Small intestine (tissue), 7 donors: Measurements from ENCODE around the gene KCNJ6. TPM values are rescaled to one million over a fixed set of nuclear protein-coding genes. Genes with fewer than 3 reads are reported as not detected.

Experiments
- DNase-seq, 2 donors: peaks; one replicate each; pipeline versions ENCODE4 v3.0.0 to v3.0.0-alpha.2; 2013
- FAIRE-seq: peaks from 2 replicates; lab custom pipeline; 2012; peaks lifted over from hg19 to GRCh38; lab: Jason Lieb, UNC
- H3K27ac ChIP-seq, 3 donors: one replicate each; pipeline ENCODE4 v1.5.1; 2013; ENCODE audit warnings: low read length in 2 of 3, mild to moderate bottlenecking in 2 of 3, control low read depth in 1 of 3, inconsistent platforms in 1 of 3, low read depth in 1 of 3, moderate library complexity in 1 of 3
- H3K27me3 ChIP-seq, 3 donors: one replicate each; pipeline ENCODE4 v1.6.1; 2013; ENCODE audit warnings: low read length in 3 of 3, inconsistent platforms in 1 of 3; ENCODE audit not compliant: control insufficient read depth in 3 of 3, insufficient read depth in 3 of 3
- H3K36me3 ChIP-seq, 3 donors: one replicate each; pipeline ENCODE4 v1.6.1; 2013; ENCODE audit warnings: low read length in 3 of 3, inconsistent platforms in 1 of 3, low read depth in 1 of 3, mild to moderate bottlenecking in 1 of 3, moderate library complexity in 1 of 3; ENCODE audit not compliant: control insufficient read depth in 3 of 3, insufficient read depth in 2 of 3
- H3K4me1 ChIP-seq, 3 donors: one replicate each; pipeline ENCODE4 v1.6.1; 2013; ENCODE audit warnings: low read length in 2 of 3, inconsistent platforms in 1 of 3, low read depth in 1 of 3, mild to moderate bottlenecking in 1 of 3, moderate library complexity in 1 of 3; ENCODE audit not compliant: control insufficient read depth in 3 of 3, insufficient read depth in 2 of 3
- H3K4me3 ChIP-seq, 3 donors: one replicate each; pipeline ENCODE4 v1.5.1; 2013; ENCODE audit warnings: low read length in 3 of 3, control low read depth in 1 of 3, inconsistent platforms in 1 of 3, low read depth in 1 of 3, mild to moderate bottlenecking in 1 of 3, moderate library complexity in 1 of 3
- H3K9me3 ChIP-seq, 2 donors: one replicate each; pipeline ENCODE4 v1.6.1; 2013; ENCODE audit warnings: low read depth in 1 of 2, low read length in 1 of 2; ENCODE audit not compliant: control insufficient read depth in 2 of 2, insufficient read depth in 1 of 2
- WGBS, 3 donors: extraction: QIAGEN DNeasy Blood & Tissue Kit; methylation state at CpG; one replicate each; pipeline ENCODE4 v1.1.7; 2013; 5-methylcytosine and 5-hydroxymethylcytosine counted together
- polyA plus RNA-seq, 4 donors: library from polyadenylated mRNA; stranded (reverse) in 3 of 4; unstranded in 1 of 4; fragments of 200-250 nt in 3 of 4; fragments of 120-200 nt in 1 of 4; gene quantifications; one replicate each; pipeline versions ENCODE4 v1.2.1 to v1.2.3, GENCODE V29; 2013
- donor health status: healthy with polysubstance abuse.
- donor health status: control.
- donor health status: control.
- donor health status: Bipolar disorder and iron deficiency.
- donor health status: healthy.

KCNJ6 gene
- polyA plus RNA-seq, 4 donors, result under 0.01 to 0.24 (median 0.03) TPM; not detected in 1

DNA sequence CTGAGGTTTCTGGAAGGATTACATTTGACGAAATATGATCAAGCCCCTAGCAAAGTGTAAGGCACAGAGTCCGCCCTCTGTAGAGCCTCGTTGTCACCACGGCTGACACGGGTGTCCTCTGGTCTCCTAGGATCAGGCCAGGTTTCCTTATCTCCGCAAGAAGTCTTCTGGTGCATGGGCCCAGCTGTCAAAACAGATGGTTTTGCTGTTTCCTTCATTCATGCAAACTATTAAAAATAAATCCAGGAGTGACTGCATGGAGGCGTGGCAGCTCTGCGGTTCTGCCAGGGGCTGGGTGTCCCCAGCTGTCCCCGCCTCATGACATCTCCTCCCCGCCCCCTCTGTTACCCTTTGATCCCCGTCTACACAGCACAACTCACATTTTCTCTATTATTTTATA is 340.7 kb downstream of the KCNJ6 start:
- H3K27ac ChIP-seq, result no peak overlapping the region
- peaks cover 0 to 10% of the 10 kb centered on the region in 2 donors for H3K9me3 ChIP-seq
- DNase-seq (no peak), FAIRE-seq (no peak)
- H3K4me1 ChIP-seq, result no peaks in the 10 kb centered on the region
- H3K4me3 ChIP-seq, result no peak overlapping the region
- no peaks in the 10 kb centered on the region for H3K27me3 ChIP-seq
- 68 to 80% (median 77%) methylated on average over 11 of the region's 11 CpGs for WGBS, 3 donors
- no peaks in the 10 kb centered on the region for H3K36me3 ChIP-seq

DNA sequence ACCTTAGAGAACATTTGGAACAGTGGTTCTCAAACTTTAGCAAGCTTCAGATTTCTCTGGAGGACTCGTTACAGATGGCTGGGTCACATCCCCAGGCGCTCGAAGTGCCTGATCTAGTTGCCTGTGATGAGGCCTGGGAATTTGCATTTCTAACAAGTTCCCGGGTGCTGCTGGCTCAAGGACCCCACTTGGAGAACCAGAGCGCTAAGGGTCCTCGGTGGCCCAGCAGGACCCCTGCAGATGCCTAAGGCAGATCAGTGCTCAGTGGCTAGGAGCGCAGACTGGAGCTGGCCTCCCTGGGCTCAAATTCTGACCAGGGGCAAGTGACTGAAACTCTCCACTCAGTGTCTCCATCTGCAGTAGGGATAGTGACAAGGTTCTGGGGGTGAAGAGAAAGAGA is 341.5 kb downstream of the KCNJ6 start:
- FAIRE-seq, result no peak
- no peaks in the 10 kb centered on the region for H3K27me3 ChIP-seq
- no peak for DNase-seq
- no peak overlapping the region for H3K27ac ChIP-seq
- 90 to 97% (median 94%) methylated on average over 7 of the region's 7 CpGs for WGBS, 3 donors
- no peaks in the 10 kb centered on the region for H3K36me3 ChIP-seq
- no peak overlapping the region for H3K4me3 ChIP-seq
- peaks cover 0 to 10% of the 10 kb centered on the region in 2 donors for H3K9me3 ChIP-seq
- no peaks in the 10 kb centered on the region for H3K4me1 ChIP-seq

DNA sequence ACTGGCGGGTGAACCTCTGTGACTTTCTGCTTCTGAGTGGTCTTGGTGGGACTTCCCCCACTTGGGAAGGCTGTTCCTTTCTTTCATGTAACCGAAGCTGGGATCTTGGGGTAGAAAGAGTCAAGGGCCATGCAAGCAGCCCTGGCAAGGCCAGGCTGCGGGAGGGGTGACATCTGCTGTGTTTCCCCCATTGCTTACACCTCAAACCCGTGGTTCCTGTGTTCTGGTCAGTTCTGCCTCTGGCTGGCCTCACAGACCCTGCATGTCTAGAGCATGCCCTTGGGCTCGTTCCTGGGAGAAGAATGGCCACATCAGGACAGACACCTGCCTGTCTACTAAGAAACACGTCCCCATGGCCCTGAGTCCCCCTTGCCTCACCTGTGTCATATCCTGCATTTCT is 341.9 kb downstream of the KCNJ6 start:
- no peaks in the 10 kb centered on the region for H3K4me1 ChIP-seq
- no peaks in the 10 kb centered on the region for H3K27me3 ChIP-seq
- H3K36me3 ChIP-seq, result no peaks in the 10 kb centered on the region
- DNase-seq (no peak), FAIRE-seq (no peak)
- WGBS, 3 donors, result 85 to 91% (median 89%) methylated on average over 6 of the region's 6 CpGs
- no peak overlapping the region for H3K27ac ChIP-seq
- peaks cover 0 to 10% of the 10 kb centered on the region in 2 donors for H3K9me3 ChIP-seq
- no peak overlapping the region for H3K4me3 ChIP-seq

DNA sequence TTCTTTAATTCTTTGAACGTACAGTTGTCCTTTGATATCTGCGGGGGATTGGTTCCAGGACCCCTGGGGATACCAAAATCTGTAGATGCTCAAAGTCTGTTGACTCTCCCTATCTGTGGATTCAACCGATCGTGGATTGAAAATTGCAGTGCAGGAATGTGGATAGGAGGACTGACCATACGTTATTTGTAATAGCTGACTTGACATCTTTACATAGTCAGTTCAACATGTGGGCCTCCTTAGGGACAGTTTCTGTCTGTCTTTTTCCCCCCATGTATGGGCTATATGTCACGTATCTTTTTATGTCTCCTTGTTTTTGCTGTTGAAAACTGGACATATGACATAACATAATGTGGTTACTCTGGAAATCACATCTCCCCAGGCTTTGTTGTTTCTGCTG is 344.8 kb downstream of the KCNJ6 start:
- Histone ChIP-seq H3K36me3 (no peaks in the 10 kb centered on the region), H3K4me3 (no peak overlapping the region), H3K4me1 (no peaks in the 10 kb centered on the region), H3K27me3 (no peaks in the 10 kb centered on the region), H3K9me3 (no peaks in the 10 kb centered on the region), H3K27ac (no peak overlapping the region)
- DNase-seq, result no peak
- WGBS, 3 donors, result 73 to 74% (median 74%) methylated on average over 6 of the region's 6 CpGs
- FAIRE-seq, result no peak

DNA sequence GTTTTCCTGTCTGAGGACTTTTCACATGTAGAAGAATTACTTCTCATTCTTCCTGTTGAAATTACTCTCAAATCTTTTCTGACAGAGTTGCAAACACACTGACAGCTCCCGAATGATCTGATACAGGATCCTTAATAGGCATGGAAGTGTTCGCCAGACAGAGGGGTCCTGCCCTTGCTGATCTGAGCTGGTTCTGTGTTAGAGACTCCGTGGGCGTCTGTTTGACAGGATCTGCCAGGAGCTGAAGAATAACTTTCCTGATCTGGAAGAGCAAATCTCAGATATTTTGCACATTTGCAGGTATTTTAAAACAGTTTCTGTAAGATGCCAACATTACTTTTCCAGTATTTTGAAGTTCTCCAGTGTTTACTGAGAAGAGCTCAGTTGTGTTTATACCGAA is 347.3 kb downstream of the KCNJ6 start:
- Histone ChIP-seq H3K27me3 (no peaks in the 10 kb centered on the region), H3K4me1 (peaks cover 0 to 9% (median 3%) of the 10 kb centered on the region in 3 donors), H3K4me3 (no peak overlapping the region), H3K36me3 (no peaks in the 10 kb centered on the region), H3K27ac (no peak overlapping the region), H3K9me3 (no peaks in the 10 kb centered on the region)
- FAIRE-seq (no peak), DNase-seq (no peak)
- WGBS, 3 donors, result 65 to 85% (median 74%) methylated on average over 5 of the region's 5 CpGs

DNA sequence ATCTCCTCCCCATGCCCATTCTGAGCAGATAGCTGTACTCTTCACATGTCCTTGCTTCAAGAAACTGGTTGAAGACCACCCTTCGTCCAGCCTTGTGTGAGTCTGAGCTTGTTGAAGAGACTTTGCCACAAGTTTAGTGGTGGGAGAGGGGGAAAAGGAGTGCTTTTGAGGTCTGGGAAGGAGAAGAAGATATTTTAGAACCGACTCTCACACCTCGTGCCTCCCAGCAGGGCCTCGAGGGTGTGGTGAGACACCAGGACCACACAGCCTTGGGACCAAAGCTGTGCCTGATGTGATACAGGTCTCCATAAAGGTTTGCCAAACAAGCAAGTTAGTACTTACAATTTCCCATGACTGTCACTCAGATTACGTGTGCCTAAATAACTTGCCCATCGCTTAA is 347.8 kb downstream of the KCNJ6 start:
- Histone ChIP-seq H3K27me3 (no peaks in the 10 kb centered on the region), H3K4me1 (peaks cover 0 to 9% (median 3%) of the 10 kb centered on the region in 3 donors), H3K27ac (no peak overlapping the region), H3K9me3 (no peaks in the 10 kb centered on the region), H3K4me3 (no peak overlapping the region), H3K36me3 (no peaks in the 10 kb centered on the region)
- no peak for DNase-seq
- 74 to 85% (median 80%) methylated on average over 6 of the region's 6 CpGs for WGBS, 3 donors
- no peak for FAIRE-seq

DNA sequence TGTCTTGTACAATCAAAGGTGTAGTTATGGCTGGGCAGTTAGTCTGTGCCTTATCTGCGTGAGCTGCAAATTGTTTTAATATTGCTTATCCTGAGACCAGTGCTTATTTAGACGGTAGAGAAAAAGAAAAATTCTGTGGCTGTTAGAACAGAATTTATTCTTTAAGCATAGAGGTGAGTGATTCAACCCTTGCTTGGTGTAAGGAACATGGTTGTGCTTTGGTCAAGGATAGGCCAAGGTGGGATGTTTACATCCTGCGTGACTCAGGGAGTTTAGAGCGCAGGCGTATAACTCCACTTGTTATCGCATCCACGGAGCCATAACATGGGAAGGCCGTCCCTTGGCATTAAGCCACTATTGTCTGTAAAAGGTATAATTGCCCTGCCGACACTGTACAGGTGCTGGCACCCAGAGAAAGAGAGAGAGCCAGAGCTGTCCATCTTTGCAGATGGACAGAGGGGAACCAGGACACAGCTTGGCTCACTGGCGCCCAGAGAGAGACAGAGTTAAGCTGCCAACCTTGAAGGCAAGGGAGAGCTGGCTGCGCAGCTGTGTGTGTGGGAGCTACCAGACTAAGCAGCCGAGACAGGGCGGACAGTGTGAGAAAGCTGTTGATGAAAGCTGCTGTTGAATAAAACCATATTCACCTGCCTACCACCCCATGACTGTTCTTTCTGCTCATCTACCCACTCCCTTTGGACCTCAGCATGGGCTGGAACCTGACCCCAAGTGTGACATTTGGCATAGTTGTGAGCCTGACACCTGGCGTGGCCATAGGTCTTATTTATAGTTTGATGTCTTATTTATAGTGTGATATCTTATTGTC is 349.3 kb downstream of the KCNJ6 start:
- Histone ChIP-seq H3K36me3 (no peaks in the 10 kb centered on the region), H3K4me3 (no peak overlapping the region), H3K27me3 (no peaks in the 10 kb centered on the region), H3K9me3 (peaks cover 0 to 10% of the 10 kb centered on the region in 2 donors), H3K27ac (no peak overlapping the region), H3K4me1 (peaks cover 2 to 12% (median 7%) of the 10 kb centered on the region in 3 donors)
- WGBS, 3 donors, result 60 to 83% (median 69%) methylated on average over 14 of the region's 14 CpGs
- FAIRE-seq (no peak), DNase-seq (peak in 1 of 2 donors; percentile 24)

DNA sequence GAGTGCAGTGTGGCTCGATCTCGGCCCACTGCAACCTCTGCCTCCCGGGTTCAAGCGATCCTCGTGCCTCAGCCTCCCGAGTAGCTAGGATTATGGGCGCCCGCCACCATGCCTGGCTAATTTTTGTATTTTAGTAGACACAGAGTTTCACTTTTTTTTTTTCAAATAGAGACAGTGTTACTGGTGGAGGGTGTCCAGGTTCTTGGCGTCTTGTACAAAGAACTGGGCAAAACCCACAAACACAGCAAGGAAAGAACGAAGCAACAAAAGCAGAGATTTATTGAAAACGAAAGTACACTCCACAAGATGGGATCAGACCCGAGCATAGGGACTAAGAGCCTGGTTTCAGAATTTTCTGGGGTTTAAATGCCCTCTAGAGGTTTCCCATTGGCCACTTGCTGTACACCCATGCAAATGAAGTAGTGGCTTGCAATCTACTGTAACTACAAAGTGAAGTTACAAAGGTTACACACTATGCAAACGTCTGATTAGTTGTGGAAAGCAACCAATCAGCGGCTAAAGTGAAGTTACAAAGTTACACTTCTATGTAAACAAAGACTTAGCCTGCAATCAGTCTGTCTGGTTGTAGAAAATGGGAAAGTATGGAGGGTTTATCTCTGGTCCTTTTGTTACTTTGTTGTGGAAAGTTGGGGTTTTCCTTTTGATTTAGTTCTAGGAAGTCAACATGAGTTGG is 350.6 kb downstream of the KCNJ6 start:
- FAIRE-seq (no peak), DNase-seq (peak; percentile 63 to 90)
- Histone ChIP-seq H3K9me3 (peaks cover 0 to 18% of the 10 kb centered on the region in 2 donors), H3K27me3 (no peaks in the 10 kb centered on the region), H3K4me1 (peaks cover 2 to 12% (median 7%) of the 10 kb centered on the region in 3 donors), H3K36me3 (no peaks in the 10 kb centered on the region), H3K4me3 (no peak overlapping the region), H3K27ac (no peak overlapping the region)
- 43 to 65% (median 62%) methylated on average over 14 of the region's 14 CpGs for WGBS, 3 donors
